ENCODE data around the gene AKR1C2.
"Not testable (repeated sequence)": the region's sequence is repeated elsewhere in the genome, so short reads cannot be mapped to it uniquely, and the experiment has no call there.

The AKR1C2 gene

DNA sequence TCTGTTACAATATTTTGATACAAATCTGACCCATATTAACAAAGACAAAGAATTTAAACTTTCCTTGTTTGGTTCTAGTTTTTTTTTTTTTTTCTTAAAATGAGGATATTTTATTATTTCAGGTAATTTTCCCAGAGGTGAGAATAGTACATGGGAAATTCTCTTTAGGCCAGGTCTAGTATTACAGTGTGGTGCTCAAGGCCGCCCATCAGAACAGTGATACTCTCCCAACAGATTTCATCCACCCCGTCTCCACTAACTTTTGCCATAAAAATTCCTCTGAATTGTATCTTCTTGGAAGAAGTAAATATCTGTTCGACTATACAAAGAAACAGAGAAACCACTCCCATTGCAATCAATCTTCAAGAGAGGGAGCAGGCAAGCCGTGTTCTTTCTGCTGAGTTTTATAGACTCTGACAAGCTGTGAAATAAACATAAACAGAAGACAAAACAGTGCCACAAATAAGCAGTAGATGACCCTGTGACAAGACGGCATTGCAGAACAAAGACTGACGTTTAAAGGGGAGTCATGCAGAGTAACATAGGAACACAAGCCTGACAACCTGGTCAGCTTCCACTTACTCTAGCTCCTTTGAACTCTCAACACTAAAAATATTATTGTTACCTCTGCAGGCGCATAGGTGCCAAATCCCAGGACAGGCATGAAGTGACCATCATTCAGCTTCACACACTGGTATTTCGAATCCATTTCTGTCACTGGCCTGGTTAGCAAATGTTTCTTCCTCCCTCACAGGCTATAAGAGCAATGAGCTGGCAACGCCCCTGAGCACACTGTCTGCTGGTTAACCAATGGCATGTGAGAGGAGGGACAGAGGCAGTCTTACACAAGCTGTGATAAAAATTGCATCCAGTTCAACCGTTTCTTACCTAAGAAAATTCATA is at the start of gene AKR1C2:
Gene AKR1C2, minus strand, starts transcription at position 731 of the 903 bp plus-strand sequence. Its CDS starts 22 bp downstream, at position 709.
- CTCF ChIA-PET, H3K36me3 Mint-ChIP-seq, H3K27ac Mint-ChIP-seq, H3K4me1 Mint-ChIP-seq, DNase-seq, H3K9me3 Mint-ChIP-seq, H3K4me3 Mint-ChIP-seq: not testable (repeated sequence)
- H3K27me3 Mint-ChIP-seq = peaks cover 10% of the 10 kb centered on the region

DNA sequence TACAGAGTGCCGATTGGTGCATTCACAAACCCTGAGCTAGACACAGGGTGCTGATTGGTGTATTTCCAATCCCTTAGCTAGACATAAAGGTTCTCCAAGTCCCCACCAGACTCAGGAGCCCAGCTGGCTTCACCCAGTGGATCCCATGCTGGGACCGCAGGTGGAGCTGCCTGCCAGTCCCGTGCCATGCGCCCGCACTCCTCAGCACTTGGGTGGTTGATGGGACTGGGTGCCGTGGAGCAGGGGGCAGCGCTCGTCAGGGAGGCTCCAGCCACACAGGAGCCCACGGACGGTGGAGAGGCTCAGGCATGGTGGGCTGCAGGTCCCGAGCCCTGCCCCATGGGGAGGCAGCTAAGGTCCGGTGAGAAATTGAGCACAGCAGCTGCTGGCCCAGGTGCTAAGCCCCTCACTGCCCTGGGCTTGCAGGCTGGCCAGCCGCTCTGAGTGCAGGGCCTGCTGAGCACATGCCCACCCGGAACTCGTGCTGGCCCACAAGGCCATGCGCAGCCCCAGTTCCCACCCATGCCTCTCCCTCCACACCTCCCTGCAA is 49.4 kb upstream of the AKR1C2 start:
- H3K27me3 Mint-ChIP-seq, H3K27ac Mint-ChIP-seq, CTCF ChIA-PET, DNase-seq, H3K4me3 Mint-ChIP-seq, H3K9me3 Mint-ChIP-seq, H3K4me1 Mint-ChIP-seq, H3K36me3 Mint-ChIP-seq: not testable (repeated sequence)

DNA sequence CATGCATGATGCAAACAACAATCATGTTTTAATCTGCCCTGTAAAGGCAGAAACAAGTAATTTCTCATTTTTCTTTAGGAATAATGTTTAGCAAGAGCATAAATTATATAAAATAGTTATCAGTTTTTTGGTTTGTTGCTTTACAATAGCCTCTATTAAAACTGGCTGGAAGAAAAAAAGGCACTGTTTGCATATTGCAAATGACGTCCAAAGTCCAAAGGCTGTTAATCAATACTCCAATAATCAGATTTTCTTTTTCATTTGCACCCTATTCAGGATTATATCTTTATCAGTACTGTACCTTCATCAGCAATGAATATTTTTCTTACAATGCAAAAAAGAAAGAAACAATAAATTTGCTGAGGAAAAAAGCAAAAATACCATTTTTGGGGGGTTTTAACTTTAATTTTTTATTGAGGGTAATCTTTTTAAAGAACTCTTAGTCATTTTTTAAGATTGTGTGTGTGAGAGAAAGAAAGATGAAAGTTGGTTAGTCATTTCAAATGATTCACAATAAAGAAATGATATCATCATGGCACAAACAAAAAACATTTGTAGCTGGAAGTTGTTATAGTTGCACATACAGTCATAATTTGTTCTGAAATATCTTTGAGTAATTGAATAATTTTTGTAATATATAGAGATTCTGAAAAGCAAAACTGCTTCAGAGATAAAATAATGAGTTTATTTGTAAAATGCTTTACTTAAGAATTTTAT is 44.4 kb upstream of the AKR1C2 start:
- no peaks in the 10 kb centered on the region for H3K9me3 Mint-ChIP-seq
- no peak overlapping the region for H3K4me3 Mint-ChIP-seq
- H3K27ac Mint-ChIP-seq = no peak overlapping the region
- DNase-seq = no peak
- CTCF ChIA-PET = no interaction called here
- H3K27me3 Mint-ChIP-seq = no peaks in the 10 kb centered on the region
- no peaks in the 10 kb centered on the region for H3K36me3 Mint-ChIP-seq
- H3K4me1 Mint-ChIP-seq = no peaks in the 10 kb centered on the region

GRCh38 chr10:5047055-5047454 is 43.4 kb upstream of the AKR1C2 start:
- H3K9me3 Mint-ChIP-seq, H3K4me1 Mint-ChIP-seq, H3K27me3 Mint-ChIP-seq, H3K36me3 Mint-ChIP-seq, CTCF ChIA-PET, H3K27ac Mint-ChIP-seq, H3K4me3 Mint-ChIP-seq, DNase-seq: not testable (repeated sequence)

- Mint-ChIP-seq H3K9me3 (no peaks in the 10 kb centered on the region), H3K27me3 (no peaks in the 10 kb centered on the region), H3K4me3 (no peak overlapping the region), H3K4me1 (peaks cover 2% of the 10 kb centered on the region), H3K36me3 (no peaks in the 10 kb centered on the region), H3K27ac (no peak overlapping the region)
- CTCF ChIA-PET = interaction anchor here (0.6 kb wide), 1 partner anchor 49 kb away, joined by 3 read pairs; no protein-coding TSS in a partner anchor
- no peak for DNase-seq
Observed at GRCh38 chr10:5046410-5046809, 42.8 kb upstream of the AKR1C2 start.

DNA sequence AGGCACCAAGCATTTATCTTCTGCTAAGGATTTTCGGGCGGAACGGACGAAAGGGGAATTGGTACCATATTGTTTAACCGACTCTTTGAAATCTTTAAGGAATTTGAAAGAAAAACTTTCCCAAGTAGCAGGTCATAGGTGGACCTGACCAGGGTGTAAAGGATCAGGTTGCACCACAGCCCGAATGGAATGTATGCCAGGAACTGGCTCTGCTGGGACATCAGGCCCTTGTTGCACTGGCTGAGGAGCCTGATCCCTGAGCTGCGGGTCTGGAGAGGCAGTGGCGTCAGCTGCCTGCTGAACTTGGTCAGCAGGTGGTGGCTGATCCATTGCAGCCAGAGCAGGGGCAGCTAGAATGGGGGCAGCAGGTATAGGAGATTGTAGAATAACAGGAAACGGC is 41.4 kb upstream of the AKR1C2 start:
- peaks cover 2% of the 10 kb centered on the region for H3K9me3 Mint-ChIP-seq
- no peak for DNase-seq
- no peak overlapping the region for H3K4me3 Mint-ChIP-seq
- CTCF ChIA-PET = no interaction called here
- H3K36me3 Mint-ChIP-seq = no peaks in the 10 kb centered on the region
- H3K27me3 Mint-ChIP-seq = peaks cover 4% of the 10 kb centered on the region
- H3K27ac Mint-ChIP-seq = no peak overlapping the region
- H3K4me1 Mint-ChIP-seq = peaks cover 6% of the 10 kb centered on the region

- Mint-ChIP-seq H3K4me3 (no peak overlapping the region), H3K9me3 (peaks cover 2% of the 10 kb centered on the region), H3K4me1 (peaks cover 6% of the 10 kb centered on the region), H3K27me3 (peaks cover 4% of the 10 kb centered on the region), H3K27ac (no peak overlapping the region), H3K36me3 (no peaks in the 10 kb centered on the region)
- CTCF ChIA-PET = no interaction called here
- no peak for DNase-seq
Observed at GRCh38 chr10:5043716-5044115, 40.1 kb upstream of the AKR1C2 start.

DNA sequence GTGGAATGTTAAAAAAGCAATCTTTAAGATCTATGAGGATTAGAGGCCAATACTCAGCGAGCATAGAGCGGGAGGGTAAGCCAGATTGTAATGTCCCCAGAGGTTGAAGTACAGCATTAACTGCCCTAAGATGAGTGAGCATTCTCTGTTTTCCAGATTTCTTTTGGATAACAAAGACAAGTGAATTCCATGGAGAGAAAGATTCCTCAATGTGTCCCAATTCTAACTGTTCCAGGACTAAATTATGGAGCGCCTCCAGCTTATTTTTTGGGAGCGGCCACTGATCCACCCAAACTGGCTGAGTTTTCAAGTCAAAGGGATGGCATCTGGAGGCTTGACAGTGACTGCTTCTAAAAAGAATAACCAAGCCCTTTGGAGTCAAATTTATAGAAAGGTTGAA is 39.3 kb upstream of the AKR1C2 start:
- no peaks in the 10 kb centered on the region for H3K36me3 Mint-ChIP-seq
- H3K4me3 Mint-ChIP-seq = no peak overlapping the region
- CTCF ChIA-PET = no interaction called here
- no peak overlapping the region for H3K27ac Mint-ChIP-seq
- DNase-seq = no peak
- H3K27me3 Mint-ChIP-seq = peaks cover 4% of the 10 kb centered on the region
- H3K9me3 Mint-ChIP-seq = peaks cover 2% of the 10 kb centered on the region
- H3K4me1 Mint-ChIP-seq = peaks cover 6% of the 10 kb centered on the region

DNA sequence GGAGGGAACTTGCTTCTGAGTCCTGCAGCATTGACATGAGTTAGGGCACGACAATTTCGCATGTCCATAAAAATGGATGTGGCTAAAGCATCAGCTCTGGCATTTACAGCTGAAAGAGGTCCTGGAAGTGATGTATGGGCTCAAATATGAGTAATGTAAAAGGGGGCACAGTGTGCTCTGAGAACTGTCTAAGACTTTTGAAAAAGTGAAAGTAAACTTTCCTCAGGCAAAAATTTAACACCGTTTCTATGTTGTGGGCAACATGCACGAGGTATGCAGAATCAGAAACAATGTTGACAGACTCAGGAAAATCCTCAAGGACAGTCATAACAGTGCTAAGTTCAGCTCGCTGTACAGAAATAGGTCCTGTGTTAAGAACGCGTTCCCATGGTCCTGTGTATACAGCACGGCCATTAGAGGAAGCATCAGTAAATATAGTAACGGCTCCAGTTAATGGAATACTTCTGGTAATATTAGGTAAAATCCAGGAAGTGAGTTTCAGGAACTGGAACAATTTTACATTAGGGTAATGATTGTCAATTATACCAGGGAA is 37.9 kb upstream of the AKR1C2 start:
- H3K27me3 Mint-ChIP-seq = peaks cover 4% of the 10 kb centered on the region
- H3K27ac Mint-ChIP-seq = no peak overlapping the region
- peaks cover 6% of the 10 kb centered on the region for H3K4me1 Mint-ChIP-seq
- CTCF ChIA-PET = no interaction called here
- no peaks in the 10 kb centered on the region for H3K36me3 Mint-ChIP-seq
- H3K4me3 Mint-ChIP-seq = no peak overlapping the region
- DNase-seq = no peak
- H3K9me3 Mint-ChIP-seq = peaks cover 2% of the 10 kb centered on the region

- DNase-seq = no peak
Observed at GRCh38 chr10:5040781-5041470, 37.3 kb upstream of the AKR1C2 start.

GRCh38 chr10:5040010-5040673 is 36.5 kb upstream of the AKR1C2 start:
- peaks cover 6% of the 10 kb centered on the region for H3K4me1 Mint-ChIP-seq
- CTCF ChIA-PET = interaction anchor here (0.6 kb wide), 1 partner anchor 15 kb away, joined by 3 read pairs; no protein-coding TSS in a partner anchor

More at GRCh38 chr10:5040781-5041470, 37.3 kb upstream of the AKR1C2 start:
- CTCF ChIA-PET = no interaction called here
- Mint-ChIP-seq H3K9me3 (peaks cover 2% of the 10 kb centered on the region), H3K4me1 (peaks cover 6% of the 10 kb centered on the region), H3K27me3 (peaks cover 4% of the 10 kb centered on the region), H3K4me3 (no peak overlapping the region), H3K27ac (no peak overlapping the region), H3K36me3 (no peaks in the 10 kb centered on the region)

GRCh38 chr10:5038733-5039132 is 35.1 kb upstream of the AKR1C2 start:
- no peak overlapping the region for H3K4me3 Mint-ChIP-seq
- no peak for DNase-seq
- CTCF ChIA-PET = interaction anchor here (0.6 kb wide), 1 partner anchor 33 kb away, joined by 3 read pairs; no protein-coding TSS in a partner anchor
- H3K4me1 Mint-ChIP-seq = peaks cover 6% of the 10 kb centered on the region
- no peaks in the 10 kb centered on the region for H3K36me3 Mint-ChIP-seq
- H3K27me3 Mint-ChIP-seq = peaks cover 4% of the 10 kb centered on the region
- no peak overlapping the region for H3K27ac Mint-ChIP-seq
- H3K9me3 Mint-ChIP-seq = peaks cover 6% of the 10 kb centered on the region

More at GRCh38 chr10:5040010-5040673, 36.5 kb upstream of the AKR1C2 start:
- Mint-ChIP-seq H3K27ac (no peak overlapping the region), H3K36me3 (no peaks in the 10 kb centered on the region), H3K4me3 (no peak overlapping the region), H3K9me3 (peaks cover 2% of the 10 kb centered on the region), H3K27me3 (peaks cover 4% of the 10 kb centered on the region)
- no peak for DNase-seq

DNA sequence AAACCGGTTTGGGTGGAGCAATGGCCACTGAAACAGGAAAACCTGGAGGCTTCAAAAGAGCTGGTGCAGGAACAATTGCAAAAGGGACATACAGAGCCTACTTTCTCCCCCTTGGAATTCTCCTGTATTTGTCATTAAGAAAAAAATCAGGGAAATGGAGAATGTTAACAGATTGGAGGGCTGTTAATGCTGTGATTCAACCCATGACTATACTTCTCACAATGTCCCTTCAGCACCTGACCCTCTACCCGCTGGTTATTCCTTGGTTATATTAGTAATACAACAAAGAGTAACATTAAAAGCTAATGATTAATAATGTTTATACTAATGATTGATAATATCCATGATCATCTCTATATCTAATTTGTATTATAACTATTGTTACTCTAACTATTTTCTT is 34.4 kb upstream of the AKR1C2 start:
- H3K4me1 Mint-ChIP-seq = peaks cover 6% of the 10 kb centered on the region
- peaks cover 4% of the 10 kb centered on the region for H3K27me3 Mint-ChIP-seq
- CTCF ChIA-PET = interaction anchor here (0.6 kb wide), 1 partner anchor 33 kb away, joined by 3 read pairs; no protein-coding TSS in a partner anchor
- H3K4me3 Mint-ChIP-seq = no peak overlapping the region
- H3K27ac Mint-ChIP-seq = no peak overlapping the region
- H3K36me3 Mint-ChIP-seq = no peaks in the 10 kb centered on the region
- DNase-seq = no peak
- peaks cover 7% of the 10 kb centered on the region for H3K9me3 Mint-ChIP-seq

All from activated naive CD4-positive, alpha-beta T cell treated with anti-CD3 and anti-CD28 coated beads, Interleukin-2, amount 10 ng/mL, durations not matched to agents 7 days and 5 days (primary cell).